ENCODE measurements around the gene CENPX. TPM values are rescaled to one million over a fixed set of nuclear protein-coding genes. Genes with fewer than 3 reads are reported as not detected.

Gene CENPX
- total and polyA plus RNA-seq, 2 of the 13 experiments (the other 11 are each of a cell fraction or from before 2014, with no cell fraction given), result 92.7 to 170 TPM

DNA sequence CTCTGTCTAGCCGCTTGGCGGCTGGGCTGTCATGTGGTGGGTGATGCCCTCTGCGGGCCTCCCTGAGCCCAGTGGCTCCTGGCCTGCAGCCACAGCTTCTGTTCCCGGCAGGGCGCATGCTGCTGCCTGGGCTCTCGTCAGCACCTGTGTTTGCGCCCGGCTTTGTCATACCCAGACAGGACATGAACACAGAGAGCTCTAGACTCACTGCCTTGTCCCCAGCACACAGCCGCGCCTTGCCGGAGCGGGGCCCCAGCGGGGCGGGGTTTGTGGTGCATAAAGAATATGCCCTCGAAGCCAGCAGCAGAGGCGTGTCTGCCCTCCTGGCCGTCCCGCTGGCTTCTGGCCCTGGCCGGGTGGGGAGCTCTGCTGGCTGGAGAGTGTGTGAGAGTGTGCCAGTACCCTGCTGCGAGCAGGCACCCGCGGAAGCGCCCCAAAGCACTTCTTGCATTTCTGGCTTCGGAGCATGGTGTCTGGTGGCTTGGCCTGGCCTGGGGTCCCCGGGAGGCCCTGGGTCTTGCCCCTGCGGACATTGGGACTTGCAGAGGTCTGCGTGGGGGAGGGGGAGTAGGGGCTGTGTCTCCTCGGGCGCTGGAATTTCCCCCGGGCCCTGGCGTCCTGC lies 30.9 kb downstream of the CENPX start (continued):
- TF ChIP-seq, protein P1, sequence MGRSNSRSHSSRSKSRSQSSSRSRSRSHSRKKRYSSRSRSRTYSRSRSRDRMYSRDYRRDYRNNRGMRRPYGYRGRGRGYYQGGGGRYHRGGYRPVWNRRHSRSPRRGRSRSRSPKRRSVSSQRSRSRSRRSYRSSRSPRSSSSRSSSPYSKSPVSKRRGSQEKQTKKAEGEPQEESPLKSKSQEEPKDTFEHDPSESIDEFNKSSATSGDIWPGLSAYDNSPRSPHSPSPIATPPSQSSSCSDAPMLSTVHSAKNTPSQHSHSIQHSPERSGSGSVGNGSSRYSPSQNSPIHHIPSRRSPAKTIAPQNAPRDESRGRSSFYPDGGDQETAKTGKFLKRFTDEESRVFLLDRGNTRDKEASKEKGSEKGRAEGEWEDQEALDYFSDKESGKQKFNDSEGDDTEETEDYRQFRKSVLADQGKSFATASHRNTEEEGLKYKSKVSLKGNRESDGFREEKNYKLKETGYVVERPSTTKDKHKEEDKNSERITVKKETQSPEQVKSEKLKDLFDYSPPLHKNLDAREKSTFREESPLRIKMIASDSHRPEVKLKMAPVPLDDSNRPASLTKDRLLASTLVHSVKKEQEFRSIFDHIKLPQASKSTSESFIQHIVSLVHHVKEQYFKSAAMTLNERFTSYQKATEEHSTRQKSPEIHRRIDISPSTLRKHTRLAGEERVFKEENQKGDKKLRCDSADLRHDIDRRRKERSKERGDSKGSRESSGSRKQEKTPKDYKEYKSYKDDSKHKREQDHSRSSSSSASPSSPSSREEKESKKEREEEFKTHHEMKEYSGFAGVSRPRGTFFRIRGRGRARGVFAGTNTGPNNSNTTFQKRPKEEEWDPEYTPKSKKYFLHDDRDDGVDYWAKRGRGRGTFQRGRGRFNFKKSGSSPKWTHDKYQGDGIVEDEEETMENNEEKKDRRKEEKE (IDR thresholded peaks at IDR 0.05), result no peak
- TF ChIP-seq SRSF9 (IDR thresholded peaks at IDR 0.05; ENCODE audit: borderline replicate concordance, insufficient read depth, low read depth, low read length, poor library complexity, severe bottlenecking), result no peak
- TF ChIP-seq ZNF230 (CRISPR knock-in tag; IDR thresholded peaks at IDR 0.05), result peak; percentile 74; the same call in 1 of the 2 replicates
- peak; percentile 98 for TF ChIP-seq MTF1 (CRISPR knock-in tag; IDR thresholded peaks at IDR 0.05)
- TF ChIP-seq NAIF1 (CRISPR knock-in tag; IDR thresholded peaks at IDR 0.05; ENCODE audit: borderline replicate concordance), result peak; percentile 95; the same call in 1 of the 2 replicates
- TF ChIP-seq ZNF121 (CRISPR knock-in tag; IDR thresholded peaks at IDR 0.05), result peak; percentile 100; the same call in 1 of the 2 replicates
- TF ChIP-seq, protein P2, sequence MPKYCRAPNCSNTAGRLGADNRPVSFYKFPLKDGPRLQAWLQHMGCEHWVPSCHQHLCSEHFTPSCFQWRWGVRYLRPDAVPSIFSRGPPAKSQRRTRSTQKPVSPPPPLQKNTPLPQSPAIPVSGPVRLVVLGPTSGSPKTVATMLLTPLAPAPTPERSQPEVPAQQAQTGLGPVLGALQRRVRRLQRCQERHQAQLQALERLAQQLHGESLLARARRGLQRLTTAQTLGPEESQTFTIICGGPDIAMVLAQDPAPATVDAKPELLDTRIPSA (CRISPR knock-in tag; IDR thresholded peaks at IDR 0.05; ENCODE audit: borderline replicate concordance), result peak; percentile 71; the same call in 1 of the 2 replicates
- no peak for TF ChIP-seq CENPT (CRISPR knock-in tag; IDR thresholded peaks at IDR 0.05; ENCODE audit: low read depth)
- TF ChIP-seq, protein P3, sequence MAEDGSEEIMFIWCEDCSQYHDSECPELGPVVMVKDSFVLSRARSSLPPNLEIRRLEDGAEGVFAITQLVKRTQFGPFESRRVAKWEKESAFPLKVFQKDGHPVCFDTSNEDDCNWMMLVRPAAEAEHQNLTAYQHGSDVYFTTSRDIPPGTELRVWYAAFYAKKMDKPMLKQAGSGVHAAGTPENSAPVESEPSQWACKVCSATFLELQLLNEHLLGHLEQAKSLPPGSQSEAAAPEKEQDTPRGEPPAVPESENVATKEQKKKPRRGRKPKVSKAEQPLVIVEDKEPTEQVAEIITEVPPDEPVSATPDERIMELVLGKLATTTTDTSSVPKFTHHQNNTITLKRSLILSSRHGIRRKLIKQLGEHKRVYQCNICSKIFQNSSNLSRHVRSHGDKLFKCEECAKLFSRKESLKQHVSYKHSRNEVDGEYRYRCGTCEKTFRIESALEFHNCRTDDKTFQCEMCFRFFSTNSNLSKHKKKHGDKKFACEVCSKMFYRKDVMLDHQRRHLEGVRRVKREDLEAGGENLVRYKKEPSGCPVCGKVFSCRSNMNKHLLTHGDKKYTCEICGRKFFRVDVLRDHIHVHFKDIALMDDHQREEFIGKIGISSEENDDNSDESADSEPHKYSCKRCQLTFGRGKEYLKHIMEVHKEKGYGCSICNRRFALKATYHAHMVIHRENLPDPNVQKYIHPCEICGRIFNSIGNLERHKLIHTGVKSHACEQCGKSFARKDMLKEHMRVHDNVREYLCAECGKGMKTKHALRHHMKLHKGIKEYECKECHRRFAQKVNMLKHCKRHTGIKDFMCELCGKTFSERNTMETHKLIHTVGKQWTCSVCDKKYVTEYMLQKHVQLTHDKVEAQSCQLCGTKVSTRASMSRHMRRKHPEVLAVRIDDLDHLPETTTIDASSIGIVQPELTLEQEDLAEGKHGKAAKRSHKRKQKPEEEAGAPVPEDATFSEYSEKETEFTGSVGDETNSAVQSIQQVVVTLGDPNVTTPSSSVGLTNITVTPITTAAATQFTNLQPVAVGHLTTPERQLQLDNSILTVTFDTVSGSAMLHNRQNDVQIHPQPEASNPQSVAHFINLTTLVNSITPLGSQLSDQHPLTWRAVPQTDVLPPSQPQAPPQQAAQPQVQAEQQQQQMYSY (CRISPR knock-in tag; IDR thresholded peaks at IDR 0.05), result peak; percentile 81
- TF ChIP-seq, protein P4, sequence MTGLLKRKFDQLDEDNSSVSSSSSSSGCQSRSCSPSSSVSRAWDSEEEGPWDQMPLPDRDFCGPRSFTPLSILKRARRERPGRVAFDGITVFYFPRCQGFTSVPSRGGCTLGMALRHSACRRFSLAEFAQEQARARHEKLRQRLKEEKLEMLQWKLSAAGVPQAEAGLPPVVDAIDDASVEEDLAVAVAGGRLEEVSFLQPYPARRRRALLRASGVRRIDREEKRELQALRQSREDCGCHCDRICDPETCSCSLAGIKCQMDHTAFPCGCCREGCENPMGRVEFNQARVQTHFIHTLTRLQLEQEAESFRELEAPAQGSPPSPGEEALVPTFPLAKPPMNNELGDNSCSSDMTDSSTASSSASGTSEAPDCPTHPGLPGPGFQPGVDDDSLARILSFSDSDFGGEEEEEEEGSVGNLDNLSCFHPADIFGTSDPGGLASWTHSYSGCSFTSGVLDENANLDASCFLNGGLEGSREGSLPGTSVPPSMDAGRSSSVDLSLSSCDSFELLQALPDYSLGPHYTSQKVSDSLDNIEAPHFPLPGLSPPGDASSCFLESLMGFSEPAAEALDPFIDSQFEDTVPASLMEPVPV (CRISPR knock-in tag; IDR thresholded peaks at IDR 0.05), result peak; percentile 95
- TF ChIP-seq ZNF441 (CRISPR knock-in tag; IDR thresholded peaks at IDR 0.05; ENCODE audit: borderline replicate concordance), result peak; percentile 65; the same call in 1 of the 2 replicates
- peak; percentile 80; the same call in 1 of the 2 replicates for TF ChIP-seq KDM1A (CRISPR knock-in tag; IDR thresholded peaks at IDR 0.05)
- no peak for TF ChIP-seq TBX3 (IDR thresholded peaks at IDR 0.05; ENCODE audit: borderline replicate concordance)
- TF ChIP-seq CBX5 (CRISPR knock-in tag; IDR thresholded peaks at IDR 0.05; ENCODE audit: borderline replicate concordance), result peak; percentile 95
- peak; percentile 93 for TF ChIP-seq ZNF557 (CRISPR knock-in tag; IDR thresholded peaks at IDR 0.05)
- TF ChIP-seq ZNF136 (CRISPR knock-in tag; IDR thresholded peaks at IDR 0.05; ENCODE audit: low read depth), result 0 out of 2 replicates have a peak, but pooled peaks have one; percentile 75
- TF ChIP-seq IRF2 (CRISPR knock-in tag; IDR thresholded peaks at IDR 0.05), result peak; percentile 72
- peak; percentile 82 for TF ChIP-seq CCDC6 (CRISPR knock-in tag; IDR thresholded peaks at IDR 0.05)
- peak; percentile 82 for TF ChIP-seq XRCC5 (optimal IDR thresholded peaks at IDR 0.05; ENCODE audit: low read length)
- TF ChIP-seq, protein P5, sequence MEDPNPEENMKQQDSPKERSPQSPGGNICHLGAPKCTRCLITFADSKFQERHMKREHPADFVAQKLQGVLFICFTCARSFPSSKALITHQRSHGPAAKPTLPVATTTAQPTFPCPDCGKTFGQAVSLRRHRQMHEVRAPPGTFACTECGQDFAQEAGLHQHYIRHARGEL (CRISPR knock-in tag; IDR thresholded peaks at IDR 0.05), result no peak

Measured in HepG2 (cell line).